ENCODE results near the gene OR5C1. TPM values are rescaled to one million over a fixed set of nuclear protein-coding genes. Genes with fewer than 3 reads are reported as not detected.

Gene OR5C1
- total and polyA plus RNA-seq, 2 of the 13 experiments (the other 11 are each of a cell fraction or from before 2014, with no cell fraction given): not detected

GRCh38 chr9:122781671-122782070, 7.1 kb upstream of the OR5C1 start:
- no peak for DNase-seq (ENCODE audit: low spot score)
- ChIA-PET CTCF (ENCODE audit: low intra/inter-chr PET ratio, low total read pairs) (no interaction called here), POLR2A (no interaction called here)
- H3K4me3 ChIP-seq (replicated peaks in 1 of 3; ENCODE audit: insufficient read depth in 1 of 3, low read depth in 2 of 3, low read length in 3 of 3): no peak overlapping the region
- no peaks in the 10 kb centered on the region; the same call in 1 of the 2 replicates for H3K4me1 ChIP-seq (ENCODE audit: insufficient read depth, low read length)
- no peaks in the 10 kb centered on the region for H3K9me3 ChIP-seq (ENCODE audit: low read length)
- 0% methylated on average over 3 of the region's 3 CpGs for WGBS (ENCODE audit: low lambda C conversion rate)
- H3K36me3 ChIP-seq (replicated peaks in 1 of 2; ENCODE audit: control insufficient read depth in 1 of 2, insufficient read depth in 2 of 2, low read length in 2 of 2): no peaks in the 10 kb centered on the region
- no peak overlapping the region for H3K27ac ChIP-seq (ENCODE audit: extremely low read length, insufficient read depth, low read length)
- BruUV-seq (replicated peaks): no TSS peak
- peaks cover 1 to 3% of the 10 kb centered on the region in 2 experiments; a peak in 2 of 5 replicates for H3K27me3 ChIP-seq (ENCODE audit: control insufficient read depth in 1 of 2, insufficient read depth in 2 of 2, low read length in 2 of 2)
- no peak for ATAC-seq
- no peaks in the 10 kb centered on the region for H3K79me2 ChIP-seq (ENCODE audit: insufficient read depth, low read length)
- FAIRE-seq: no peak
- no peak overlapping the region for H3K4me2 ChIP-seq (ENCODE audit: low read depth, low read length)
- no peaks in the 10 kb centered on the region for H4K20me1 ChIP-seq (ENCODE audit: insufficient read depth, low read length)
- H3K9ac ChIP-seq (ENCODE audit: insufficient read depth, low read depth, low read length): no peak overlapping the region
- no peak overlapping the region for H2AFZ ChIP-seq (ENCODE audit: low read length)
- intact Hi-C loops (cut with micrococcal nuclease; ENCODE audit: unreplicated experiment) (no loop called here), in situ Hi-C loops (cut with HindIII; ENCODE audit: extremely low pct_ligation_motif_present, low pct_unique_long_range_greater_than_20kb) (no loop called here)
- TF ChIP-seq ZNF513 (CRISPR knock-in tag; conservative IDR thresholded peaks at IDR 0.05) (no peak), SRF (IDR thresholded peaks at IDR 0.05; ENCODE audit: low read depth, low read length) (no peak), NBN (conservative IDR thresholded peaks at IDR 0.05) (no peak), ZNF101 (CRISPR knock-in tag; IDR thresholded peaks at IDR 0.05; ENCODE audit: borderline replicate concordance, low read depth) (no peak), SNRNP70 (IDR thresholded peaks at IDR 0.05; ENCODE audit: low read depth, low read length) (no peak), HMGXB3 (CRISPR knock-in tag; IDR thresholded peaks at IDR 0.05; ENCODE audit: borderline replicate concordance) (no peak), ZNF230 (CRISPR knock-in tag; IDR thresholded peaks at IDR 0.05) (no peak), JDP2 (CRISPR knock-in tag; IDR thresholded peaks at IDR 0.05; ENCODE audit: borderline replicate concordance) (no peak), SRSF9 (IDR thresholded peaks at IDR 0.05; ENCODE audit: borderline replicate concordance, insufficient read depth, low read depth, low read length, poor library complexity, severe bottlenecking) (no peak), SMYD3 (CRISPR knock-in tag; IDR thresholded peaks at IDR 0.05) (no peak), HMGXB4 (CRISPR knock-in tag; IDR thresholded peaks at IDR 0.05; ENCODE audit: borderline replicate concordance in 1 of 2, low read depth in 1 of 2) (no peak), MYNN (CRISPR knock-in tag; IDR thresholded peaks at IDR 0.05; ENCODE audit: low read depth) (no peak), ZBTB25 (CRISPR knock-in tag; IDR thresholded peaks at IDR 0.05) (no peak), JUND (CRISPR knock-in tag; IDR thresholded peaks at IDR 0.05) (no peak), JUN (CRISPR knock-in tag; IDR thresholded peaks at IDR 0.05) (no peak), PITX1 (CRISPR knock-in tag; IDR thresholded peaks at IDR 0.05) (no peak), ZNF224 (CRISPR knock-in tag; IDR thresholded peaks at IDR 0.05) (no peak)
